ENCODE measurements around the gene FHAD1. TPM values are rescaled to one million over a fixed set of nuclear protein-coding genes. Genes with fewer than 3 reads are reported as not detected.

Gene FHAD1
- total RNA-seq, 2 experiments from 2014 or later: not detected

DNA sequence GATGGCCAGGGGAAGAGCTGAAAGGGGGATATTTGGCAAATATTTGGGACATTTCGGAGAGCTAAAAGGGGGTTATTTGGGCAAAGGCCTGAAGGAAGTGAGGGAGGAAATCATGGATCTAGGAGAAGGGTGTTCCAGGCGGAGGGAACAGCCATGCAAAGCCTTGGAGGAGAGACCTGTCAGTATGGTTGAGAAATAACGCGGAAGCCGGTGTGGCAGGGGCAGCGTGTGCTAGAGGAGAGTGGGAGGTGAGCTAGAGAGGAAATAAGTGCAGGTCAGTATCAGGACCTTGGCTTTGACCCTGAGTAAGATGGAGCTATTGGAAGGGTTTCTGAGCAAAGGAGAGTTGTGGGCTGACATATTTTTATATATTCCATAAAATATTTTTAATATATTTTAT lies 194.2 kb downstream of the FHAD1 start:
- no TSS peak for BruUV-seq (replicated peaks)
- Histone ChIP-seq H3K36me3 (ENCODE audit: insufficient read depth, low read length) (no peaks in the 10 kb centered on the region), H2AFZ (ENCODE audit: low read length) (no peak overlapping the region), H3K79me2 (ENCODE audit: insufficient read depth, low read depth, low read length) (no peaks in the 10 kb centered on the region), H3K9me3 (ENCODE audit: low read length) (no peaks in the 10 kb centered on the region), H3K27ac (ENCODE audit: low read depth, low read length, poor library complexity, severe bottlenecking) (no peak overlapping the region), H3K4me3 (ENCODE audit: low read depth, low read length, poor library complexity, severe bottlenecking) (no peak overlapping the region), H3K9me2 (ENCODE audit: insufficient read depth, low read length) (no peaks in the 10 kb centered on the region), H3K4me2 (ENCODE audit: low read length) (no peak overlapping the region), H3K4me1 (ENCODE audit: insufficient read depth, low read length, poor library complexity, severe bottlenecking) (no peaks in the 10 kb centered on the region), H4K20me1 (ENCODE audit: insufficient read depth, low read length) (no peaks in the 10 kb centered on the region)
- DNase-seq (ENCODE audit: low spot score): no peak
- intact Hi-C loops (cut with micrococcal nuclease; ENCODE audit: unreplicated experiment): no loop called here
- TF ChIP-seq, protein P1, sequence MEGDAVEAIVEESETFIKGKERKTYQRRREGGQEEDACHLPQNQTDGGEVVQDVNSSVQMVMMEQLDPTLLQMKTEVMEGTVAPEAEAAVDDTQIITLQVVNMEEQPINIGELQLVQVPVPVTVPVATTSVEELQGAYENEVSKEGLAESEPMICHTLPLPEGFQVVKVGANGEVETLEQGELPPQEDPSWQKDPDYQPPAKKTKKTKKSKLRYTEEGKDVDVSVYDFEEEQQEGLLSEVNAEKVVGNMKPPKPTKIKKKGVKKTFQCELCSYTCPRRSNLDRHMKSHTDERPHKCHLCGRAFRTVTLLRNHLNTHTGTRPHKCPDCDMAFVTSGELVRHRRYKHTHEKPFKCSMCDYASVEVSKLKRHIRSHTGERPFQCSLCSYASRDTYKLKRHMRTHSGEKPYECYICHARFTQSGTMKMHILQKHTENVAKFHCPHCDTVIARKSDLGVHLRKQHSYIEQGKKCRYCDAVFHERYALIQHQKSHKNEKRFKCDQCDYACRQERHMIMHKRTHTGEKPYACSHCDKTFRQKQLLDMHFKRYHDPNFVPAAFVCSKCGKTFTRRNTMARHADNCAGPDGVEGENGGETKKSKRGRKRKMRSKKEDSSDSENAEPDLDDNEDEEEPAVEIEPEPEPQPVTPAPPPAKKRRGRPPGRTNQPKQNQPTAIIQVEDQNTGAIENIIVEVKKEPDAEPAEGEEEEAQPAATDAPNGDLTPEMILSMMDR (conservative IDR thresholded peaks at IDR 0.05; ENCODE audit: low read length): no peak
- no peak for TF ChIP-seq EZH2phosphoT487 (IDR thresholded peaks at IDR 0.05; ENCODE audit: borderline replicate concordance, low read depth, low read length)
- POLR2A ChIA-PET: no interaction called here
- CTCF ChIA-PET (ENCODE audit: unreplicated experiment): no interaction called here

DNA sequence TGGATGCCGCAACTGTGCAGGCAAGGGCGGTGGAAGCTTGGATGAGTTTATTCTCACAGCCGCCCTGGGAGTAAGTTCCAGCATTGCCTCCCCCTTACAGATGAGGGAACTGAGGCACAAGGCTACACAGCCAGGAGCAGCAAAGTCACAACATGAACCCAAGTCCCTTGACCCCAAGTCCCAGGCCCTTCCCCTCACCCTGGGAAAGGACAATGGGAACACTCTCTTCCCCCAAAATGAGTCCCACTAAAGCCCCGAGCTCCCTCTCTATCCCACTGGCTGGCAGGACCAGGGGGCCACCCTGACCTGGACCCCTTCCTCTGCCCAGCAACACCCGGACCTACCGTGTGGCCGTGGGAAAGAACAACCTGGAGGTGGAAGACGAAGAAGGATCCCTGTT lies 195.1 kb downstream of the FHAD1 start:
- Histone ChIP-seq H3K4me1 (ENCODE audit: insufficient read depth, low read length, poor library complexity, severe bottlenecking) (no peaks in the 10 kb centered on the region), H2AFZ (ENCODE audit: low read length) (no peak overlapping the region), H3K27ac (ENCODE audit: low read depth, low read length, poor library complexity, severe bottlenecking) (no peak overlapping the region), H4K20me1 (ENCODE audit: insufficient read depth, low read length) (no peaks in the 10 kb centered on the region), H3K9me2 (ENCODE audit: insufficient read depth, low read length) (no peaks in the 10 kb centered on the region), H3K4me2 (ENCODE audit: low read length) (no peak overlapping the region), H3K4me3 (ENCODE audit: low read depth, low read length, poor library complexity, severe bottlenecking) (no peak overlapping the region), H3K9me3 (ENCODE audit: low read length) (no peaks in the 10 kb centered on the region), H3K79me2 (ENCODE audit: insufficient read depth, low read depth, low read length) (no peaks in the 10 kb centered on the region), H3K36me3 (ENCODE audit: insufficient read depth, low read length) (no peaks in the 10 kb centered on the region)
- intact Hi-C loops (cut with micrococcal nuclease; ENCODE audit: unreplicated experiment): no loop called here
- CTCF ChIA-PET (ENCODE audit: unreplicated experiment): no interaction called here
- DNase-seq (ENCODE audit: low spot score): no peak
- BruUV-seq (replicated peaks): no TSS peak
- TF ChIP-seq EZH2phosphoT487 (IDR thresholded peaks at IDR 0.05; ENCODE audit: borderline replicate concordance, low read depth, low read length): no peak
- TF ChIP-seq, protein P1 (conservative IDR thresholded peaks at IDR 0.05; ENCODE audit: low read length): no peak
- POLR2A ChIA-PET: no interaction called here

GRCh38 chr1:15442759-15443158 lies 195.7 kb downstream of the FHAD1 start:
- no peak for DNase-seq (ENCODE audit: low spot score)
- ChIA-PET CTCF (ENCODE audit: unreplicated experiment) (no interaction called here), POLR2A (no interaction called here)
- no peak for TF ChIP-seq EZH2phosphoT487 (IDR thresholded peaks at IDR 0.05; ENCODE audit: borderline replicate concordance, low read depth, low read length)
- TF ChIP-seq, protein P1 (conservative IDR thresholded peaks at IDR 0.05; ENCODE audit: low read length): no peak
- H3K4me3 ChIP-seq (ENCODE audit: low read depth, low read length, poor library complexity, severe bottlenecking): no peak overlapping the region
- H3K4me1 ChIP-seq (ENCODE audit: insufficient read depth, low read length, poor library complexity, severe bottlenecking): no peaks in the 10 kb centered on the region
- no TSS peak for BruUV-seq (replicated peaks)
- no peaks in the 10 kb centered on the region for H3K9me3 ChIP-seq (ENCODE audit: low read length)
- H4K20me1 ChIP-seq (ENCODE audit: insufficient read depth, low read length): no peaks in the 10 kb centered on the region
- no peaks in the 10 kb centered on the region for H3K9me2 ChIP-seq (ENCODE audit: insufficient read depth, low read length)
- intact Hi-C loops (cut with micrococcal nuclease; ENCODE audit: unreplicated experiment): no loop called here
- no peak overlapping the region for H3K27ac ChIP-seq (ENCODE audit: low read depth, low read length, poor library complexity, severe bottlenecking)
- no peak overlapping the region for H3K4me2 ChIP-seq (ENCODE audit: low read length)
- no peak overlapping the region for H2AFZ ChIP-seq (ENCODE audit: low read length)
- H3K79me2 ChIP-seq (ENCODE audit: insufficient read depth, low read depth, low read length): no peaks in the 10 kb centered on the region
- no peaks in the 10 kb centered on the region for H3K36me3 ChIP-seq (ENCODE audit: insufficient read depth, low read length)
